Measurements from ENCODE around the gene PLXNB3. TPM values are rescaled to one million over a fixed set of nuclear protein-coding genes. Genes with fewer than 3 reads are reported as not detected.
A peak's percentile ranks its signal among the peaks of the same experiment; 100 is the strongest.

The PLXNB3 gene
- total and polyA plus RNA-seq, 2 of the 13 experiments (the other 11 are each of a cell fraction or from before 2014, with no cell fraction given): 3.0 to 6.9 TPM

DNA sequence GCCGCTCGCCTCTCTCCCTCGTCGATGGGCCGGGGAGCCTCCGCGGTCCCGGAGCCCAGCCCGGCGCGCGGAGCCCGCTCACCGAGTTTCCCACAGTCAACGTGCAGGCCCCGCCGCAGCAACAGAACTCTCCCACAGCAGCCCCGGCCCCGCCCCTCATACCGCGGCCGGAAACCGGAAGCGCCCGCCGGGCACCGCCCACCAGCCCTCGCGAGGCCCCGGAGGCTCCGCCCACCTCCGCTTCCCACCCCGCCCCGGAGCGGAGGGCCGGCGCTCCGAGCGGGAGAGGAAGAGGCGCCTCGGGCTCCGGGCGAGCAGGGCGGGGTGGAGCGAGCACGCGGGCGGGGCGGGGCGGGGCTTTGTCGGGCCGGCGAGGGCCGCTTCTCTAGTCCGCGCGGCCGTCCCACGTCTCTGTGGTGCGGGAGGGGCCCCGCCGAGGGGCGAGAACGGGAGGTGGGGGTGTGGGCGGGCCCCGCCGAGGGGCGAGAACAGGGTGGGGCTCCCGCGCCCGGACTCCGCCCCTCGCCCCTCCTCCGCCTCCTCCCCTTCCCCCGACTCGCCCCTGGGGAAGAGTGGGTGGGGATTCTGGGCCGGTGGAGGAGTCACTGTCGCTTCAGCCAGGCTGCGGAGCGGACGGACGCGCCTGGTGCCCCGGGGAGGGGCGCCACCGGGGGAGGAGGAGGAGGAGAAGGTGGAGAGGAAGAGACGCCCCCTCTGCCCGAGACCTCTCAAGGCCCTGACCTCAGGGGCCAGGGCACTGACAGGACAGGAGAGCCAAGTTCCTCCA lies 39.6 kb upstream of the PLXNB3 start, which contains the start of the genes ABCD1 and BCAP31 (continued):
- TF ChIP-seq, protein P1, sequence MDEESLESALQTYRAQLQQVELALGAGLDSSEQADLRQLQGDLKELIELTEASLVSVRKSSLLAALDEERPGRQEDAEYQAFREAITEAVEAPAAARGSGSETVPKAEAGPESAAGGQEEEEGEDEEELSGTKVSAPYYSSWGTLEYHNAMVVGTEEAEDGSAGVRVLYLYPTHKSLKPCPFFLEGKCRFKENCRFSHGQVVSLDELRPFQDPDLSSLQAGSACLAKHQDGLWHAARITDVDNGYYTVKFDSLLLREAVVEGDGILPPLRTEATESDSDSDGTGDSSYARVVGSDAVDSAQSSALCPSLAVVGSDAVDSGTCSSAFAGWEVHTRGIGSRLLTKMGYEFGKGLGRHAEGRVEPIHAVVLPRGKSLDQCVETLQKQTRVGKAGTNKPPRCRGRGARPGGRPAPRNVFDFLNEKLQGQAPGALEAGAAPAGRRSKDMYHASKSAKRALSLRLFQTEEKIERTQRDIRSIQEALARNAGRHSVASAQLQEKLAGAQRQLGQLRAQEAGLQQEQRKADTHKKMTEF (CRISPR knock-in tag; IDR thresholded peaks at IDR 0.05): no peak
- TF ChIP-seq ZFY (CRISPR knock-in tag; IDR thresholded peaks at IDR 0.05) (peak; percentile 38; the same call in 1 of the 2 replicates), GABPA (IDR thresholded peaks at IDR 0.05; ENCODE audit: low read depth, low read length) (no peak), GABPA (CRISPR knock-in tag; IDR thresholded peaks at IDR 0.05; ENCODE audit: low read depth) (peak; percentile 68; the same call in 1 of the 2 replicates), ZNF263 (CRISPR knock-in tag; IDR thresholded peaks at IDR 0.05) (peak; percentile 75), HNRNPLL (IDR thresholded peaks at IDR 0.05; ENCODE audit: low read depth, low read length, poor library complexity, severe bottlenecking) (peak; percentile 47), ELF1 (CRISPR knock-in tag; IDR thresholded peaks at IDR 0.05) (peak; percentile 44), ZNF205 (CRISPR knock-in tag; IDR thresholded peaks at IDR 0.05) (no peak), SIX1 (CRISPR knock-in tag; IDR thresholded peaks at IDR 0.05; ENCODE audit: borderline replicate concordance) (no peak), KLF6 (CRISPR knock-in tag; IDR thresholded peaks at IDR 0.05) (0 out of 2 replicates have a peak, but pooled peaks have one; percentile 55), RXRA (CRISPR knock-in tag; IDR thresholded peaks at IDR 0.05) (0 out of 2 replicates have a peak, but pooled peaks have one; percentile 34), ZBTB7B (CRISPR knock-in tag; IDR thresholded peaks at IDR 0.05) (0 out of 2 replicates have a peak, but pooled peaks have one; percentile 44), RBFOX2 (IDR thresholded peaks at IDR 0.05; ENCODE audit: low read depth, low read length) (peak; percentile 78)
- TF ChIP-seq, protein P2, sequence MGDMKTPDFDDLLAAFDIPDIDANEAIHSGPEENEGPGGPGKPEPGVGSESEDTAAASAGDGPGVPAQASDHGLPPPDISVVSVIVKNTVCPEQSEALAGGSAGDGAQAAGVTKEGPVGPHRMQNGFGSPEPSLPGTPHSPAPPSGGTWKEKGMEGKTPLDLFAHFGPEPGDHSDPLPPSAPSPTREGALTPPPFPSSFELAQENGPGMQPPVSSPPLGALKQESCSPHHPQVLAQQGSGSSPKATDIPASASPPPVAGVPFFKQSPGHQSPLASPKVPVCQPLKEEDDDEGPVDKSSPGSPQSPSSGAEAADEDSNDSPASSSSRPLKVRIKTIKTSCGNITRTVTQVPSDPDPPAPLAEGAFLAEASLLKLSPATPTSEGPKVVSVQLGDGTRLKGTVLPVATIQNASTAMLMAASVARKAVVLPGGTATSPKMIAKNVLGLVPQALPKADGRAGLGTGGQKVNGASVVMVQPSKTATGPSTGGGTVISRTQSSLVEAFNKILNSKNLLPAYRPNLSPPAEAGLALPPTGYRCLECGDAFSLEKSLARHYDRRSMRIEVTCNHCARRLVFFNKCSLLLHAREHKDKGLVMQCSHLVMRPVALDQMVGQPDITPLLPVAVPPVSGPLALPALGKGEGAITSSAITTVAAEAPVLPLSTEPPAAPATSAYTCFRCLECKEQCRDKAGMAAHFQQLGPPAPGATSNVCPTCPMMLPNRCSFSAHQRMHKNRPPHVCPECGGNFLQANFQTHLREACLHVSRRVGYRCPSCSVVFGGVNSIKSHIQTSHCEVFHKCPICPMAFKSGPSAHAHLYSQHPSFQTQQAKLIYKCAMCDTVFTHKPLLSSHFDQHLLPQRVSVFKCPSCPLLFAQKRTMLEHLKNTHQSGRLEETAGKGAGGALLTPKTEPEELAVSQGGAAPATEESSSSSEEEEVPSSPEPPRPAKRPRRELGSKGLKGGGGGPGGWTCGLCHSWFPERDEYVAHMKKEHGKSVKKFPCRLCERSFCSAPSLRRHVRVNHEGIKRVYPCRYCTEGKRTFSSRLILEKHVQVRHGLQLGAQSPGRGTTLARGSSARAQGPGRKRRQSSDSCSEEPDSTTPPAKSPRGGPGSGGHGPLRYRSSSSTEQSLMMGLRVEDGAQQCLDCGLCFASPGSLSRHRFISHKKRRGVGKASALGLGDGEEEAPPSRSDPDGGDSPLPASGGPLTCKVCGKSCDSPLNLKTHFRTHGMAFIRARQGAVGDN (CRISPR knock-in tag; IDR thresholded peaks at IDR 0.05): peak; percentile 30
- TF ChIP-seq, protein P3, sequence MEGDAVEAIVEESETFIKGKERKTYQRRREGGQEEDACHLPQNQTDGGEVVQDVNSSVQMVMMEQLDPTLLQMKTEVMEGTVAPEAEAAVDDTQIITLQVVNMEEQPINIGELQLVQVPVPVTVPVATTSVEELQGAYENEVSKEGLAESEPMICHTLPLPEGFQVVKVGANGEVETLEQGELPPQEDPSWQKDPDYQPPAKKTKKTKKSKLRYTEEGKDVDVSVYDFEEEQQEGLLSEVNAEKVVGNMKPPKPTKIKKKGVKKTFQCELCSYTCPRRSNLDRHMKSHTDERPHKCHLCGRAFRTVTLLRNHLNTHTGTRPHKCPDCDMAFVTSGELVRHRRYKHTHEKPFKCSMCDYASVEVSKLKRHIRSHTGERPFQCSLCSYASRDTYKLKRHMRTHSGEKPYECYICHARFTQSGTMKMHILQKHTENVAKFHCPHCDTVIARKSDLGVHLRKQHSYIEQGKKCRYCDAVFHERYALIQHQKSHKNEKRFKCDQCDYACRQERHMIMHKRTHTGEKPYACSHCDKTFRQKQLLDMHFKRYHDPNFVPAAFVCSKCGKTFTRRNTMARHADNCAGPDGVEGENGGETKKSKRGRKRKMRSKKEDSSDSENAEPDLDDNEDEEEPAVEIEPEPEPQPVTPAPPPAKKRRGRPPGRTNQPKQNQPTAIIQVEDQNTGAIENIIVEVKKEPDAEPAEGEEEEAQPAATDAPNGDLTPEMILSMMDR (CRISPR knock-in tag; IDR thresholded peaks at IDR 0.05): 0 out of 2 replicates have a peak, but pooled peaks have one; percentile 13
- TF ChIP-seq, protein P4, sequence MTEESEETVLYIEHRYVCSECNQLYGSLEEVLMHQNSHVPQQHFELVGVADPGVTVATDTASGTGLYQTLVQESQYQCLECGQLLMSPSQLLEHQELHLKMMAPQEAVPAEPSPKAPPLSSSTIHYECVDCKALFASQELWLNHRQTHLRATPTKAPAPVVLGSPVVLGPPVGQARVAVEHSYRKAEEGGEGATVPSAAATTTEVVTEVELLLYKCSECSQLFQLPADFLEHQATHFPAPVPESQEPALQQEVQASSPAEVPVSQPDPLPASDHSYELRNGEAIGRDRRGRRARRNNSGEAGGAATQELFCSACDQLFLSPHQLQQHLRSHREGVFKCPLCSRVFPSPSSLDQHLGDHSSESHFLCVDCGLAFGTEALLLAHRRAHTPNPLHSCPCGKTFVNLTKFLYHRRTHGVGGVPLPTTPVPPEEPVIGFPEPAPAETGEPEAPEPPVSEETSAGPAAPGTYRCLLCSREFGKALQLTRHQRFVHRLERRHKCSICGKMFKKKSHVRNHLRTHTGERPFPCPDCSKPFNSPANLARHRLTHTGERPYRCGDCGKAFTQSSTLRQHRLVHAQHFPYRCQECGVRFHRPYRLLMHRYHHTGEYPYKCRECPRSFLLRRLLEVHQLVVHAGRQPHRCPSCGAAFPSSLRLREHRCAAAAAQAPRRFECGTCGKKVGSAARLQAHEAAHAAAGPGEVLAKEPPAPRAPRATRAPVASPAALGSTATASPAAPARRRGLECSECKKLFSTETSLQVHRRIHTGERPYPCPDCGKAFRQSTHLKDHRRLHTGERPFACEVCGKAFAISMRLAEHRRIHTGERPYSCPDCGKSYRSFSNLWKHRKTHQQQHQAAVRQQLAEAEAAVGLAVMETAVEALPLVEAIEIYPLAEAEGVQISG (CRISPR knock-in tag; IDR thresholded peaks at IDR 0.05): peak; percentile 85
- TF ChIP-seq, protein P5, sequence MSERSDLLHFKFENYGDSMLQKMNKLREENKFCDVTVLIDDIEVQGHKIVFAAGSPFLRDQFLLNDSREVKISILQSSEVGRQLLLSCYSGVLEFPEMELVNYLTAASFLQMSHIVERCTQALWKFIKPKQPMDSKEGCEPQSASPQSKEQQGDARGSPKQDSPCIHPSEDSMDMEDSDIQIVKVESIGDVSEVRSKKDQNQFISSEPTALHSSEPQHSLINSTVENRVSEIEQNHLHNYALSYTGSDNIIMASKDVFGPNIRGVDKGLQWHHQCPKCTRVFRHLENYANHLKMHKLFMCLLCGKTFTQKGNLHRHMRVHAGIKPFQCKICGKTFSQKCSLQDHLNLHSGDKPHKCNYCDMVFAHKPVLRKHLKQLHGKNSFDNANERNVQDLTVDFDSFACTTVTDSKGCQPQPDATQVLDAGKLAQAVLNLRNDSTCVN (CRISPR knock-in tag; IDR thresholded peaks at IDR 0.05; ENCODE audit: borderline replicate concordance): 0 out of 2 replicates have a peak, but pooled peaks have one; percentile 21

Measured in HepG2 (cell line).